Measurements from ENCODE around the gene WNK4. TPM values are rescaled to one million over a fixed set of nuclear protein-coding genes. Genes with fewer than 3 reads are reported as not detected.

Gene WNK4
- total and polyA plus RNA-seq, 9 of the 15 experiments (the other 6 are each of a cell fraction or from before 2014, with no cell fraction given): 0.32 to 25.8 (median 4.5) TPM

GRCh38 chr17:42818379-42818778 lies 38.0 kb downstream of the WNK4 start:
- ATAC-seq: no peak
- CTCF ChIA-PET (ENCODE audit: low intra/inter-chr PET ratio): no interaction called here
- WGBS (ENCODE audit: insufficient coverage, low coverage, missing lambda C conversion rate): 94% methylated on average over 5 of the region's 5 CpGs
- Histone ChIP-seq H3K79me2 (ENCODE audit: control insufficient read depth, insufficient read depth, low read length) (peaks cover 17% of the 10 kb centered on the region), H3K36me3 (ENCODE audit: control insufficient read depth, insufficient read depth, low read length) (peaks cover 91% of the 10 kb centered on the region), H3K27ac (ENCODE audit: extremely low read depth, low read depth, low read length) (no peak overlapping the region), H3K4me3 (no peak overlapping the region), H3K27me3 (ENCODE audit: control insufficient read depth in 2 of 2, insufficient read depth in 2 of 2, low read length in 2 of 2) (no peaks in the 10 kb centered on the region), H3K9ac (ENCODE audit: insufficient read depth in 1 of 2, low read depth in 2 of 2, low read length in 2 of 2) (no peak overlapping the region; a peak in 1 of 4 replicates), H4K20me1 (replicated peaks; ENCODE audit: control insufficient read depth, insufficient read depth, low read length) (no peaks in the 10 kb centered on the region), H3K4me1 (replicated peaks in 1 of 2; ENCODE audit: control insufficient read depth in 2 of 2, insufficient read depth in 2 of 2, low read length in 2 of 2) (peaks cover 0 to 4% of the 10 kb centered on the region in 2 experiments; a peak in 2 of 5 replicates), H3K9me1 (ENCODE audit: control insufficient read depth, insufficient read depth, low read length) (no peaks in the 10 kb centered on the region), H3K4me2 (ENCODE audit: insufficient read depth, low read length) (no peak overlapping the region), H3K9me3 (replicated peaks; ENCODE audit: control insufficient read depth, insufficient read depth, low read depth, low read length) (no peaks in the 10 kb centered on the region), H2AFZ (ENCODE audit: low read depth, low read length) (no peak overlapping the region)
- in situ Hi-C loops (cut with MboI) (no loop called here), intact Hi-C loops (cut with micrococcal nuclease) (no loop called here)
- POLR2A ChIA-PET: interaction anchor here (0.6 to 1.4 kb wide), 9 partner anchors 13 to 895 kb away, joined by 3 to 7 read pairs (median 3); partner anchors contain the start of genes COA3 and PSME3
- BruUV-seq (replicated peaks): no TSS peak
- DNase-seq (ENCODE audit: extremely low read depth in 1 of 4, low spot score in 3 of 4): no peak
- TF ChIP-seq CREB3L1 (IDR thresholded peaks at IDR 0.05; ENCODE audit: borderline replicate concordance, low read depth) (no peak), HEY1 (CRISPR knock-in tag; IDR thresholded peaks at IDR 0.05; ENCODE audit: borderline replicate concordance) (no peak), ZNF175 (CRISPR knock-in tag; IDR thresholded peaks at IDR 0.05; ENCODE audit: low read depth) (no peak)
- TF ChIP-seq, protein P1, sequence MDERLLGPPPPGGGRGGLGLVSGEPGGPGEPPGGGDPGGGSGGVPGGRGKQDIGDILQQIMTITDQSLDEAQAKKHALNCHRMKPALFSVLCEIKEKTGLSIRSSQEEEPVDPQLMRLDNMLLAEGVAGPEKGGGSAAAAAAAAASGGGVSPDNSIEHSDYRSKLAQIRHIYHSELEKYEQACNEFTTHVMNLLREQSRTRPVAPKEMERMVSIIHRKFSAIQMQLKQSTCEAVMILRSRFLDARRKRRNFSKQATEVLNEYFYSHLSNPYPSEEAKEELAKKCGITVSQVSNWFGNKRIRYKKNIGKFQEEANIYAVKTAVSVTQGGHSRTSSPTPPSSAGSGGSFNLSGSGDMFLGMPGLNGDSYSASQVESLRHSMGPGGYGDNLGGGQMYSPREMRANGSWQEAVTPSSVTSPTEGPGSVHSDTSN (CRISPR knock-in tag; IDR thresholded peaks at IDR 0.05; ENCODE audit: low read depth): no peak
- TF ChIP-seq, protein P1 (tag; conservative IDR thresholded peaks at IDR 0.05; ENCODE audit: low read depth): no peak
- no peak for FAIRE-seq

All from K562 (cell line).